Measurements from ENCODE around the gene IL10.
A peak's percentile ranks its signal among the peaks of the same experiment; 100 is the strongest.

The IL10 gene

GRCh38 chr1:206794294-206794908, 22.1 kb upstream of the IL10 start:
- no peaks in the 10 kb centered on the region for H3K36me3 ChIP-seq (replicated peaks in 1 of 2; ENCODE audit: control insufficient read depth in 2 of 2, insufficient read depth in 2 of 2, low read length in 2 of 2)
- H2BK15ac ChIP-seq (ENCODE audit: low read length): no peak overlapping the region
- H2BK12ac ChIP-seq (ENCODE audit: low read length): no peak overlapping the region
- H3K23ac ChIP-seq (ENCODE audit: low read depth, low read length, poor library complexity): no peak overlapping the region
- no peak overlapping the region for H2BK120ac ChIP-seq (ENCODE audit: low read depth, low read length)
- no peak overlapping the region for H3K4me2 ChIP-seq (ENCODE audit: insufficient read depth, low read length, poor library complexity, severe bottlenecking)
- no peak overlapping the region for H2AK5ac ChIP-seq (ENCODE audit: low read depth, low read length)
- peaks cover 0 to 6% (median 0%) of the 10 kb centered on the region in 3 experiments for H3K27me3 ChIP-seq (ENCODE audit: control insufficient read depth in 3 of 3, insufficient read depth in 3 of 3, low read depth in 1 of 3, low read length in 3 of 3)
- no peak overlapping the region for H3K4ac ChIP-seq (ENCODE audit: low read length)
- no peak overlapping the region for H4K8ac ChIP-seq (ENCODE audit: low read depth, low read length)
- H3K9ac ChIP-seq (ENCODE audit: low read depth, low read length, poor library complexity): no peak overlapping the region
- WGBS, 2 donors (ENCODE audit: extremely low coverage in 2 of 2, insufficient read length in 2 of 2, insufficient replicate concordance in 1 of 2): no CpG with 5 or more reads among the region's 11 CpGs
- H3K27ac ChIP-seq (replicated peaks; ENCODE audit: low read length): no peak overlapping the region
- H2AFZ ChIP-seq (ENCODE audit: low read length): no peak overlapping the region
- H3K4me1 ChIP-seq (ENCODE audit: control insufficient read depth in 2 of 2, insufficient read depth in 1 of 2, low read depth in 1 of 2, low read length in 2 of 2): no peaks in the 10 kb centered on the region
- H2BK5ac ChIP-seq (ENCODE audit: low read length): no peak overlapping the region
- no peak overlapping the region for H3K14ac ChIP-seq (ENCODE audit: low read length)
- no peaks in the 10 kb centered on the region for H3K9me3 ChIP-seq (replicated peaks in 1 of 2; ENCODE audit: control insufficient read depth in 2 of 2, insufficient read depth in 1 of 2, low read depth in 1 of 2, low read length in 2 of 2)
- DNase-seq (ENCODE audit: low spot score): no peak
- H3K18ac ChIP-seq (ENCODE audit: low read length): no peak overlapping the region
- no peak overlapping the region for H4K91ac ChIP-seq (ENCODE audit: low read depth, low read length, poor library complexity)
- H3K4me3 ChIP-seq (ENCODE audit: low read length in 2 of 2): no peak overlapping the region
- H3K79me1 ChIP-seq (ENCODE audit: low read depth, low read length): no peaks in the 10 kb centered on the region

GRCh38 chr1:206793620-206794019, 21.3 kb upstream of the IL10 start:
- no peak overlapping the region for H3K4me2 ChIP-seq (ENCODE audit: insufficient read depth, low read length, poor library complexity, severe bottlenecking)
- no peak overlapping the region for H3K4ac ChIP-seq (ENCODE audit: low read length)
- H3K9me3 ChIP-seq (replicated peaks in 1 of 2; ENCODE audit: control insufficient read depth in 2 of 2, insufficient read depth in 1 of 2, low read depth in 1 of 2, low read length in 2 of 2): no peaks in the 10 kb centered on the region
- H3K4me3 ChIP-seq (ENCODE audit: low read length in 2 of 2): no peak overlapping the region
- H2BK15ac ChIP-seq (ENCODE audit: low read length): no peak overlapping the region
- no peak overlapping the region for H3K18ac ChIP-seq (ENCODE audit: low read length)
- DNase-seq (ENCODE audit: low spot score): no peak
- H2AK5ac ChIP-seq (ENCODE audit: low read depth, low read length): no peak overlapping the region
- no peak overlapping the region for H2BK5ac ChIP-seq (ENCODE audit: low read length)
- H3K27me3 ChIP-seq (ENCODE audit: control insufficient read depth in 3 of 3, insufficient read depth in 3 of 3, low read depth in 1 of 3, low read length in 3 of 3): peaks cover 0 to 3% (median 0%) of the 10 kb centered on the region in 3 experiments
- H3K14ac ChIP-seq (ENCODE audit: low read length): no peak overlapping the region
- no peaks in the 10 kb centered on the region for H3K36me3 ChIP-seq (replicated peaks in 1 of 2; ENCODE audit: control insufficient read depth in 2 of 2, insufficient read depth in 2 of 2, low read length in 2 of 2)
- H4K91ac ChIP-seq (ENCODE audit: low read depth, low read length, poor library complexity): no peak overlapping the region
- H2BK120ac ChIP-seq (ENCODE audit: low read depth, low read length): no peak overlapping the region
- no peak overlapping the region for H2AFZ ChIP-seq (ENCODE audit: low read length)
- H3K23ac ChIP-seq (ENCODE audit: low read depth, low read length, poor library complexity): no peak overlapping the region
- WGBS, 2 donors (ENCODE audit: extremely low coverage in 2 of 2, insufficient read length in 2 of 2, insufficient replicate concordance in 1 of 2): no CpG with 5 or more reads among the region's 7 CpGs
- no peaks in the 10 kb centered on the region for H3K79me1 ChIP-seq (ENCODE audit: low read depth, low read length)
- H4K8ac ChIP-seq (ENCODE audit: low read depth, low read length): no peak overlapping the region
- H3K9ac ChIP-seq (ENCODE audit: low read depth, low read length, poor library complexity): no peak overlapping the region
- no peaks in the 10 kb centered on the region for H3K4me1 ChIP-seq (ENCODE audit: control insufficient read depth in 2 of 2, insufficient read depth in 1 of 2, low read depth in 1 of 2, low read length in 2 of 2)
- H3K27ac ChIP-seq (replicated peaks; ENCODE audit: low read length): no peak overlapping the region
- H2BK12ac ChIP-seq (ENCODE audit: low read length): no peak overlapping the region

DNA sequence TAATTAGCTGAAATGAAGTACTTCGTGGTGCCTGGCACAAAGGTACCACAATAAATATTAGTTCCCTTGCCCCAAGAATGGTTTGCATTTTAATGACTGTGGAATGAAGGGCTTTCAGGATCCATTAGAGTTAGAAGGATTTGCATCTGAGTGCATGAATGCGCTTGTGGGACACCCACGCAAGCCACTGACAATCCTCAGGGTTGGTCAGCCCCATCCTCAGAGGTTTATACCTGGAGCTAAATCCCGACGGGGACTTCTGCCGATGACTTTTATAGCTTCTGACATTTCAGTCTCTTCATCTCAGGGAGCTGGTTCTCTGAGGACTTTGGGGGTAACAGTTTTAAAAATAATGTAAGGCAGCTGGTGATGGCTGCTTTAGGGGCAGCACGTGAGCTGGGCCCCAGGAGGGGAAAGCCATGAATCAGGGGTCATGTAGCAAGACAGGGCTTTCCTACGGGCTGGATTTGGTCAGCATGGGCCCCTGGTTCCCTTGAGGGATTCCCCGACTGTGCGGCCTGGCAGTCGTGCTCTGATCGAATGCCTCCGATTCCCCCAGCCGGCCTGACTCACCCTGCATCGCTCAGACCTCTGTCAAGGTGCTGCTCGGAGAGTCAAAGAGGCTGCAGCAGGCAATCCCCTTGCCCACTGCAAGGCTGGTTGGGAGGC, 20.8 kb upstream of the IL10 start:
- Histone ChIP-seq H2BK15ac (ENCODE audit: low read length) (no peak overlapping the region), H3K4me1 (ENCODE audit: control insufficient read depth in 2 of 2, insufficient read depth in 1 of 2, low read depth in 1 of 2, low read length in 2 of 2) (no peaks in the 10 kb centered on the region), H2BK120ac (ENCODE audit: low read depth, low read length) (no peak overlapping the region), H3K27ac (replicated peaks; ENCODE audit: low read length) (no peak overlapping the region), H3K4ac (ENCODE audit: low read length) (no peak overlapping the region), H3K9me3 (replicated peaks in 1 of 2; ENCODE audit: control insufficient read depth in 2 of 2, insufficient read depth in 1 of 2, low read depth in 1 of 2, low read length in 2 of 2) (no peaks in the 10 kb centered on the region), H3K14ac (ENCODE audit: low read length) (no peak overlapping the region), H2BK12ac (ENCODE audit: low read length) (no peak overlapping the region), H2AK5ac (ENCODE audit: low read depth, low read length) (no peak overlapping the region), H3K36me3 (replicated peaks in 1 of 2; ENCODE audit: control insufficient read depth in 2 of 2, insufficient read depth in 2 of 2, low read length in 2 of 2) (no peaks in the 10 kb centered on the region), H4K8ac (ENCODE audit: low read depth, low read length) (no peak overlapping the region), H3K9ac (ENCODE audit: low read depth, low read length, poor library complexity) (no peak overlapping the region), H4K91ac (ENCODE audit: low read depth, low read length, poor library complexity) (no peak overlapping the region), H3K79me1 (ENCODE audit: low read depth, low read length) (no peaks in the 10 kb centered on the region), H3K4me2 (ENCODE audit: insufficient read depth, low read length, poor library complexity, severe bottlenecking) (no peak overlapping the region), H3K27me3 (ENCODE audit: control insufficient read depth in 3 of 3, insufficient read depth in 3 of 3, low read depth in 1 of 3, low read length in 3 of 3) (peaks cover 0 to 3% (median 0%) of the 10 kb centered on the region in 3 experiments), H3K23ac (ENCODE audit: low read depth, low read length, poor library complexity) (no peak overlapping the region), H2BK5ac (ENCODE audit: low read length) (no peak overlapping the region), H3K4me3 (ENCODE audit: low read length in 2 of 2) (no peak overlapping the region), H3K18ac (ENCODE audit: low read length) (no peak overlapping the region), H2AFZ (ENCODE audit: low read length) (no peak overlapping the region)
- no CpG with 5 or more reads among the region's 16 CpGs for WGBS, 2 donors (ENCODE audit: extremely low coverage in 2 of 2, insufficient read length in 2 of 2, insufficient replicate concordance in 1 of 2)
- DNase-seq (ENCODE audit: low spot score): no peak

DNA sequence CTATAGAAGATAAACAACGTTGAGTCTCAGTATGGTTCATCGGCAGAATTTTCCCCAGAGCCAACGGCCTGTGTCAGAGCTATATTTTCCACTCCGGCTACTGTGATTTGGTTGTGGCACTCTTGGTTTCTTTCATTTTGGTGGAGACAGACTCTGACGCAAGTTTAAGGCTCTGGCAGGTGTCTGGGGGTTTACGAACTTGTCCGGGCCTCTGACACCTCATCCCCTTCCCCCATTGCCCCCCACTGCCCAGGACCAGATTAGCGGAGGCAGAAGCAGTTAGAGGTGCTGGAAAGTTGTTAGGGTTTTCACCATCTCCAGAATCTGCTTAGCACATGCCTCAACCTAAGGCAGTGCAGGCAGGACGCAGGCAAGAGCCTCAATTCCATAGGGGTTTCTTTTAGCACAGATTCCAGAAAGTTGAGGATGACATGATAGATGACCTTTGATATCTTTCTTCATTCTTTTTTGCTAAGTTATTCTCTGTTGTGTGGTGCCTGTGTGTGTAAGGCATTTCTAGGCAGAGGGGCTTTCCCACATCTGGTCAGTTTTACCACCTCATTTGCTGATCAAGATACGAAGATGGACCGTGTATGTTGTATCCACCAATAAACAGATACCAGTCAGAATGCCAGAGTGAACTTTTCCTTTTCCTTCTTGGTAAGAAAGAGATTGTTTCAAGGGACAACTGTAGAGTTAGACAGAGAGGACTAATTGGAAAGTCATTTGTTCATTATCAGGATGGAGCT, 18.4 kb upstream of the IL10 start:
- H3K9me3 ChIP-seq (replicated peaks in 1 of 2; ENCODE audit: control insufficient read depth in 2 of 2, insufficient read depth in 1 of 2, low read depth in 1 of 2, low read length in 2 of 2): no peaks in the 10 kb centered on the region
- no peak overlapping the region for H4K91ac ChIP-seq (ENCODE audit: low read depth, low read length, poor library complexity)
- H3K79me1 ChIP-seq (ENCODE audit: low read depth, low read length): no peaks in the 10 kb centered on the region
- H3K4ac ChIP-seq (ENCODE audit: low read length): no peak overlapping the region
- no peak overlapping the region for H2AK5ac ChIP-seq (ENCODE audit: low read depth, low read length)
- no peak overlapping the region for H3K9ac ChIP-seq (ENCODE audit: low read depth, low read length, poor library complexity)
- peak overlapping the region; percentile 22 for H3K14ac ChIP-seq (ENCODE audit: low read length)
- H3K18ac ChIP-seq (ENCODE audit: low read length): no peak overlapping the region
- H2BK12ac ChIP-seq (ENCODE audit: low read length): no peak overlapping the region
- no peak for DNase-seq (ENCODE audit: low spot score)
- H2AFZ ChIP-seq (ENCODE audit: low read length): no peak overlapping the region
- no peaks in the 10 kb centered on the region for H3K4me1 ChIP-seq (ENCODE audit: control insufficient read depth in 2 of 2, insufficient read depth in 1 of 2, low read depth in 1 of 2, low read length in 2 of 2)
- no peak overlapping the region for H2BK5ac ChIP-seq (ENCODE audit: low read length)
- no peak overlapping the region for H3K4me2 ChIP-seq (ENCODE audit: insufficient read depth, low read length, poor library complexity, severe bottlenecking)
- no peak overlapping the region for H2BK15ac ChIP-seq (ENCODE audit: low read length)
- no peaks in the 10 kb centered on the region for H3K36me3 ChIP-seq (replicated peaks in 1 of 2; ENCODE audit: control insufficient read depth in 2 of 2, insufficient read depth in 2 of 2, low read length in 2 of 2)
- no peak overlapping the region for H3K4me3 ChIP-seq (ENCODE audit: low read length in 2 of 2)
- no peak overlapping the region for H2BK120ac ChIP-seq (ENCODE audit: low read depth, low read length)
- no peak overlapping the region for H3K23ac ChIP-seq (ENCODE audit: low read depth, low read length, poor library complexity)
- no peak overlapping the region for H4K8ac ChIP-seq (ENCODE audit: low read depth, low read length)
- peaks cover 0 to 3% (median 0%) of the 10 kb centered on the region in 3 experiments for H3K27me3 ChIP-seq (ENCODE audit: control insufficient read depth in 3 of 3, insufficient read depth in 3 of 3, low read depth in 1 of 3, low read length in 3 of 3)
- H3K27ac ChIP-seq (replicated peaks; ENCODE audit: low read length): no peak overlapping the region
- WGBS, 2 donors (ENCODE audit: extremely low coverage in 2 of 2, insufficient read length in 2 of 2, insufficient replicate concordance in 1 of 2): no CpG with 5 or more reads among the region's 11 CpGs
